ENCODE results near the gene APBB2. TPM values are rescaled to one million over a fixed set of nuclear protein-coding genes. Genes with fewer than 3 reads are reported as not detected.
A peak's percentile ranks its signal among the peaks of the same experiment; 100 is the strongest.

APBB2 gene
- total RNA-seq, 4 donors from 2014 or later, result 32.4 to 133 (median 92.1) TPM

- intact Hi-C loops (cut with DNase I; ENCODE audit: low total_unique reads), result no loop called here
- TF ChIP-seq POLR2A (IDR thresholded peaks at IDR 0.05) (no peak), CTCF (IDR thresholded peaks at IDR 0.05) (no peak)
- DNase-seq, result no peak
- Histone ChIP-seq H3K4me1 (no peaks in the 10 kb centered on the region), H3K27ac (peak overlapping the region; percentile 8 to 49), H3K9me3 (no peaks in the 10 kb centered on the region), H3K27me3 (no peaks in the 10 kb centered on the region), H3K4me3 (no peak overlapping the region), H3K36me3 (no peaks in the 10 kb centered on the region)
Observed at GRCh38 chr4:40886931-40887763, 327.2 kb downstream of the APBB2 start.

GRCh38 chr4:40881851-40882250 is 332.5 kb downstream of the APBB2 start:
- DNase-seq, result no peak
- no peaks in the 10 kb centered on the region for H3K27me3 ChIP-seq
- intact Hi-C loops (cut with DNase I; ENCODE audit: low total_unique reads), result no loop called here
- TF ChIP-seq CTCF (IDR thresholded peaks at IDR 0.05), result no peak
- TF ChIP-seq POLR2A (IDR thresholded peaks at IDR 0.05), result no peak
- no peak overlapping the region for H3K4me3 ChIP-seq
- H3K9me3 ChIP-seq, result no peaks in the 10 kb centered on the region
- H3K36me3 ChIP-seq, result no peaks in the 10 kb centered on the region
- H3K4me1 ChIP-seq, result no peaks in the 10 kb centered on the region
- no peak overlapping the region for H3K27ac ChIP-seq

- Histone ChIP-seq H3K4me1 (no peaks in the 10 kb centered on the region), H3K4me3 (no peak overlapping the region), H3K36me3 (no peaks in the 10 kb centered on the region), H3K27me3 (no peaks in the 10 kb centered on the region), H3K27ac (no peak overlapping the region), H3K9me3 (no peaks in the 10 kb centered on the region)
- intact Hi-C loops (cut with DNase I; ENCODE audit: low total_unique reads), result no loop called here
- no peak for DNase-seq
- TF ChIP-seq POLR2A (IDR thresholded peaks at IDR 0.05) (no peak), CTCF (IDR thresholded peaks at IDR 0.05) (no peak)
Observed at GRCh38 chr4:40881096-40881495, 333.2 kb downstream of the APBB2 start.

GRCh38 chr4:40878548-40879055 is 335.7 kb downstream of the APBB2 start:
- H3K4me1 ChIP-seq, result no peaks in the 10 kb centered on the region
- no peaks in the 10 kb centered on the region for H3K27me3 ChIP-seq
- TF ChIP-seq POLR2A (IDR thresholded peaks at IDR 0.05) (no peak), CTCF (IDR thresholded peaks at IDR 0.05) (no peak)
- DNase-seq, result no peak
- H3K36me3 ChIP-seq, result no peaks in the 10 kb centered on the region
- H3K9me3 ChIP-seq, result no peaks in the 10 kb centered on the region
- intact Hi-C loops (cut with DNase I; ENCODE audit: low total_unique reads), result no loop called here
- no peak overlapping the region for H3K27ac ChIP-seq
- no peak overlapping the region for H3K4me3 ChIP-seq

GRCh38 chr4:40877081-40877480 is 337.3 kb downstream of the APBB2 start:
- no peaks in the 10 kb centered on the region for H3K27me3 ChIP-seq
- H3K9me3 ChIP-seq, result no peaks in the 10 kb centered on the region
- intact Hi-C loops (cut with DNase I; ENCODE audit: low total_unique reads), result no loop called here
- DNase-seq, result no peak
- no peak for TF ChIP-seq POLR2A (IDR thresholded peaks at IDR 0.05)
- no peak for TF ChIP-seq CTCF (IDR thresholded peaks at IDR 0.05)
- H3K27ac ChIP-seq, result no peak overlapping the region
- H3K4me1 ChIP-seq, result no peaks in the 10 kb centered on the region
- H3K4me3 ChIP-seq, result no peak overlapping the region
- no peaks in the 10 kb centered on the region for H3K36me3 ChIP-seq
